Trophoblast cell (in vitro differentiated cells and primary cell): ENCODE measurements around the gene MVP.

ENCODE experiments used
- DNase-seq, 2 donors: peaks; one replicate each; pipeline ENCODE4 v3.0.0-alpha.2; 2016
- H2AFZ ChIP-seq: 2 replicates; pipeline ENCODE4 v1.6.1; 2013; ENCODE audit warnings: low read length, moderate library complexity, mild to moderate bottlenecking; ENCODE audit not compliant: insufficient read depth, poor library complexity
- H2AK5ac ChIP-seq: 2 replicates; pipeline ENCODE4 v1.6.1; 2013; ENCODE audit warnings: mild to moderate bottlenecking, low read length
- H2BK120ac ChIP-seq: 2 replicates; pipeline ENCODE4 v1.6.1; 2013; ENCODE audit warnings: low read length, mild to moderate bottlenecking, moderate library complexity; ENCODE audit not compliant: insufficient read depth, poor library complexity
- H2BK12ac ChIP-seq: 2 replicates; pipeline ENCODE4 v1.6.1; 2013; ENCODE audit warnings: mild to moderate bottlenecking, low read length, moderate library complexity
- H2BK5ac ChIP-seq: 2 replicates; pipeline ENCODE4 v1.6.1; 2013; ENCODE audit warnings: low read length, low read depth, moderate library complexity, mild to moderate bottlenecking; ENCODE audit not compliant: poor library complexity
- H3K14ac ChIP-seq: 2 replicates; pipeline ENCODE4 v1.6.1; 2013; ENCODE audit warnings: mild to moderate bottlenecking, low read length
- H3K18ac ChIP-seq: 2 replicates; pipeline ENCODE4 v1.6.1; 2013; ENCODE audit warnings: mild to moderate bottlenecking, low read length
- H3K23ac ChIP-seq: 2 replicates; pipeline ENCODE4 v1.6.1; 2013; ENCODE audit warnings: low read length
- H3K27ac ChIP-seq: 2 replicates; pipeline ENCODE4 v1.5.1; 2013; ENCODE audit warnings: low read depth, mild to moderate bottlenecking, inconsistent platforms, low read length, moderate library complexity
- H3K27me3 ChIP-seq: 2 replicates; pipeline ENCODE4 v1.6.1; 2013; ENCODE audit warnings: inconsistent platforms, mild to moderate bottlenecking, low read length, moderate library complexity; ENCODE audit not compliant: insufficient read depth
- H3K36me3 ChIP-seq, 2 experiments: 1 replicate in 1 of 2; 2 replicates in 1 of 2; pipeline ENCODE4 v1.6.1; 2013; ENCODE audit warnings: low read length in 2 of 2, mild to moderate bottlenecking in 2 of 2, moderate library complexity in 1 of 2; ENCODE audit not compliant: insufficient read depth in 2 of 2, control insufficient read depth in 1 of 2
- H3K4ac ChIP-seq: 2 replicates; pipeline ENCODE4 v1.6.1; 2013; ENCODE audit warnings: low read depth, mild to moderate bottlenecking, low read length, moderate library complexity
- H3K4me1 ChIP-seq, 2 experiments: 1 replicate in 1 of 2; 2 replicates in 1 of 2; pipeline ENCODE4 v1.6.1; 2013; ENCODE audit warnings: low read length in 2 of 2, mild to moderate bottlenecking in 2 of 2, moderate library complexity in 1 of 2; ENCODE audit not compliant: insufficient read depth in 2 of 2, control insufficient read depth in 1 of 2
- H3K4me2 ChIP-seq: 2 replicates; pipeline ENCODE4 v1.6.1; 2013; ENCODE audit warnings: inconsistent platforms, mild to moderate bottlenecking, low read length, moderate library complexity
- H3K4me3 ChIP-seq: 2 replicates; pipeline ENCODE4 v1.5.1; 2013; ENCODE audit warnings: mild to moderate bottlenecking, low read depth, low read length, inconsistent platforms
- H3K79me1 ChIP-seq: one replicate; pipeline ENCODE4 v1.6.1; 2013; ENCODE audit warnings: low read length
- H3K79me2 ChIP-seq: 2 replicates; pipeline ENCODE4 v1.6.1; 2013; ENCODE audit warnings: low read length, mild to moderate bottlenecking; ENCODE audit not compliant: control insufficient read depth, insufficient read depth, poor library complexity
- H3K9ac ChIP-seq: 2 replicates; pipeline ENCODE4 v1.6.1; 2013; ENCODE audit warnings: mild to moderate bottlenecking, low read length
- H3K9me3 ChIP-seq: 2 replicates; pipeline ENCODE4 v1.6.1; 2013; ENCODE audit warnings: low read depth, mild to moderate bottlenecking, control low read depth, inconsistent platforms, low read length; ENCODE audit not compliant: insufficient read depth
- H4K12ac ChIP-seq: 2 replicates; pipeline ENCODE4 v1.6.1; 2013; ENCODE audit warnings: low read depth, mild to moderate bottlenecking, low read length, moderate library complexity
- H4K8ac ChIP-seq: 2 replicates; pipeline ENCODE4 v1.6.1; 2013; ENCODE audit warnings: low read depth, mild to moderate bottlenecking, low read length, moderate library complexity
- H4K91ac ChIP-seq: one replicate; pipeline ENCODE4 v1.6.1; 2013; ENCODE audit warnings: low read depth, mild to moderate bottlenecking, low read length, moderate library complexity
- WGBS: extraction: QIAGEN DNeasy Blood & Tissue Kit; methylation state at CpG from one replicate; pipeline ENCODE4 v1.1.7; 2013; ENCODE audit warnings: missing lambda C conversion rate; ENCODE audit not compliant: insufficient read length, insufficient coverage; ENCODE audit errors: extremely low coverage; 5-methylcytosine and 5-hydroxymethylcytosine counted together

MVP gene

GRCh38 chr16:29845656-29846055 lies 25.4 kb downstream of the MVP start:
- no peak overlapping the region for H4K91ac ChIP-seq
- H3K4me2 ChIP-seq: no peak overlapping the region
- no peak overlapping the region for H3K4me3 ChIP-seq
- H3K4ac ChIP-seq: no peak overlapping the region
- peaks cover 6 to 7% of the 10 kb centered on the region in 2 experiments for H3K4me1 ChIP-seq
- peaks cover 2% of the 10 kb centered on the region in 2 experiments for H3K36me3 ChIP-seq
- H3K27me3 ChIP-seq: no peaks in the 10 kb centered on the region
- no peak overlapping the region for H3K14ac ChIP-seq
- no peak overlapping the region for H4K12ac ChIP-seq
- no peak overlapping the region for H3K9ac ChIP-seq
- peaks cover 1% of the 10 kb centered on the region for H3K9me3 ChIP-seq
- H3K27ac ChIP-seq: no peak overlapping the region
- no peak overlapping the region for H2AK5ac ChIP-seq
- no peak overlapping the region for H3K23ac ChIP-seq
- no CpG with 5 or more reads among the region's 18 CpGs for WGBS
- no peaks in the 10 kb centered on the region for H3K79me2 ChIP-seq
- DNase-seq: no peak
- no peak overlapping the region for H4K8ac ChIP-seq
- no peak overlapping the region for H2BK120ac ChIP-seq
- no peak overlapping the region for H3K18ac ChIP-seq
- no peak overlapping the region for H2BK12ac ChIP-seq
- H2BK5ac ChIP-seq: no peak overlapping the region
- no peak overlapping the region for H2AFZ ChIP-seq
- H3K79me1 ChIP-seq: no peaks in the 10 kb centered on the region

- Histone ChIP-seq H2BK5ac (no peak overlapping the region), H3K18ac (no peak overlapping the region), H2AFZ (no peak overlapping the region), H3K4ac (no peak overlapping the region), H3K27ac (no peak overlapping the region), H4K91ac (no peak overlapping the region), H3K79me2 (no peaks in the 10 kb centered on the region), H2AK5ac (no peak overlapping the region), H3K36me3 (peaks cover 0 to 2% of the 10 kb centered on the region in 2 experiments), H4K8ac (no peak overlapping the region), H3K79me1 (no peaks in the 10 kb centered on the region), H3K9me3 (peaks cover 1% of the 10 kb centered on the region), H3K23ac (no peak overlapping the region), H4K12ac (no peak overlapping the region), H2BK120ac (no peak overlapping the region), H3K14ac (no peak overlapping the region), H2BK12ac (no peak overlapping the region), H3K4me3 (no peak overlapping the region), H3K4me2 (no peak overlapping the region), H3K9ac (no peak overlapping the region), H3K27me3 (no peaks in the 10 kb centered on the region), H3K4me1 (peaks cover 6 to 7% of the 10 kb centered on the region in 2 experiments)
- no CpG with 5 or more reads among the region's 15 CpGs for WGBS
- peak; percentile 66 to 83 for DNase-seq
Measured at GRCh38 chr16:29848420-29849297, 28.4 kb downstream of the MVP start.

GRCh38 chr16:29849505-29849904 lies 29.2 kb downstream of the MVP start:
- Histone ChIP-seq H3K4me2 (peak overlapping the region; percentile 30), H3K79me2 (no peaks in the 10 kb centered on the region), H2AFZ (peak overlapping the region; percentile 63), H3K4me3 (no peak overlapping the region), H2BK120ac (peak overlapping the region; percentile 18), H2AK5ac (no peak overlapping the region), H3K23ac (no peak overlapping the region), H3K9me3 (peaks cover 1% of the 10 kb centered on the region), H4K8ac (peak overlapping the region; percentile 55), H3K36me3 (peaks cover 0 to 2% of the 10 kb centered on the region in 2 experiments), H3K4ac (no peak overlapping the region), H3K79me1 (no peaks in the 10 kb centered on the region), H3K14ac (no peak overlapping the region), H4K12ac (no peak overlapping the region), H3K18ac (no peak overlapping the region), H3K27me3 (no peaks in the 10 kb centered on the region), H3K9ac (no peak overlapping the region), H3K27ac (no peak overlapping the region), H2BK12ac (peak overlapping the region; percentile 23), H3K4me1 (peaks cover 6 to 7% of the 10 kb centered on the region in 2 experiments), H4K91ac (no peak overlapping the region), H2BK5ac (peak overlapping the region; percentile 31)
- peak; percentile 22 to 39 for DNase-seq
- WGBS: no CpG with 5 or more reads among the region's 5 CpGs

GRCh38 chr16:29850998-29851397 lies 30.7 kb downstream of the MVP start:
- H4K12ac ChIP-seq: no peak overlapping the region
- H3K18ac ChIP-seq: no peak overlapping the region
- H3K23ac ChIP-seq: no peak overlapping the region
- no peak overlapping the region for H2BK120ac ChIP-seq
- WGBS: no CpG with 5 or more reads among the region's 3 CpGs
- H3K27ac ChIP-seq: no peak overlapping the region
- no peak overlapping the region for H2AK5ac ChIP-seq
- no peaks in the 10 kb centered on the region for H3K79me2 ChIP-seq
- no peaks in the 10 kb centered on the region for H3K27me3 ChIP-seq
- H3K9me3 ChIP-seq: peaks cover 1% of the 10 kb centered on the region
- peaks cover 0 to 2% of the 10 kb centered on the region in 2 experiments for H3K36me3 ChIP-seq
- no peak overlapping the region for H3K4me2 ChIP-seq
- H2BK12ac ChIP-seq: no peak overlapping the region
- no peaks in the 10 kb centered on the region for H3K79me1 ChIP-seq
- no peak for DNase-seq
- no peak overlapping the region for H3K9ac ChIP-seq
- no peak overlapping the region for H4K8ac ChIP-seq
- H3K4me1 ChIP-seq: peaks cover 4% of the 10 kb centered on the region in 2 experiments
- no peak overlapping the region for H3K14ac ChIP-seq
- H3K4me3 ChIP-seq: no peak overlapping the region
- no peak overlapping the region for H3K4ac ChIP-seq
- H2AFZ ChIP-seq: no peak overlapping the region
- no peak overlapping the region for H2BK5ac ChIP-seq
- no peak overlapping the region for H4K91ac ChIP-seq
